ENCODE measurements around the gene ALDOC. TPM values are rescaled to one million over a fixed set of nuclear protein-coding genes. Genes with fewer than 3 reads are reported as not detected.

ALDOC gene
- total and polyA plus RNA-seq, 2 of the 13 experiments (the other 11 are each of a cell fraction or from before 2014, with no cell fraction given), result 15.4 to 60.9 TPM

GRCh38 chr17:28584434-28584833 is 7.7 kb upstream of the ALDOC start:
- Histone ChIP-seq H2AFZ (ENCODE audit: low read length) (no peak overlapping the region), H3K27me3 (ENCODE audit: control insufficient read depth in 1 of 2, insufficient read depth in 2 of 2, low read length in 2 of 2) (no peaks in the 10 kb centered on the region), H3K4me3 (replicated peaks in 1 of 3; ENCODE audit: insufficient read depth in 1 of 3, low read depth in 2 of 3, low read length in 3 of 3) (no peak overlapping the region), H3K9ac (ENCODE audit: insufficient read depth, low read depth, low read length) (no peak overlapping the region), H3K4me1 (ENCODE audit: insufficient read depth, low read length) (no peaks in the 10 kb centered on the region), H3K9me3 (ENCODE audit: low read length) (no peaks in the 10 kb centered on the region), H3K36me3 (replicated peaks in 1 of 2; ENCODE audit: control insufficient read depth in 1 of 2, insufficient read depth in 2 of 2, low read length in 2 of 2) (peaks cover 42 to 76% of the 10 kb centered on the region in 2 experiments), H3K79me2 (ENCODE audit: insufficient read depth, low read length) (no peaks in the 10 kb centered on the region), H4K20me1 (ENCODE audit: insufficient read depth, low read length) (no peaks in the 10 kb centered on the region), H3K4me2 (ENCODE audit: low read depth, low read length) (no peak overlapping the region), H3K27ac (ENCODE audit: extremely low read length, insufficient read depth, low read length) (no peak overlapping the region)
- 88% methylated on average over 1 of the region's 3 CpGs for WGBS (ENCODE audit: low lambda C conversion rate)
- POLR2A ChIA-PET, result no interaction called here
- DNase-seq (ENCODE audit: low spot score) (no peak), ATAC-seq (no peak), FAIRE-seq (no peak)
- in situ Hi-C loops (cut with HindIII; ENCODE audit: extremely low pct_ligation_motif_present, low pct_unique_long_range_greater_than_20kb) (no loop called here), intact Hi-C loops (cut with micrococcal nuclease; ENCODE audit: unreplicated experiment) (no loop called here)
- no peak for TF ChIP-seq SP4 (CRISPR knock-in tag; IDR thresholded peaks at IDR 0.05)
- TF ChIP-seq ZNF225 (CRISPR knock-in tag; IDR thresholded peaks at IDR 0.05), result no peak
- no peak for TF ChIP-seq ZNF574 (CRISPR knock-in tag; IDR thresholded peaks at IDR 0.05)
- no peak for TF ChIP-seq ZNF83 (CRISPR knock-in tag; IDR thresholded peaks at IDR 0.05; ENCODE audit: borderline replicate concordance)
- TF ChIP-seq ZNF260 (CRISPR knock-in tag; IDR thresholded peaks at IDR 0.05; ENCODE audit: borderline replicate concordance, low read depth), result no peak
- BruUV-seq (replicated peaks), result no TSS peak
- CTCF ChIA-PET (ENCODE audit: low intra/inter-chr PET ratio, low total read pairs), result no interaction called here

- intact Hi-C loops (cut with micrococcal nuclease; ENCODE audit: unreplicated experiment) (no loop called here), in situ Hi-C loops (cut with HindIII; ENCODE audit: extremely low pct_ligation_motif_present, low pct_unique_long_range_greater_than_20kb) (no loop called here)
- Histone ChIP-seq H3K27ac (ENCODE audit: extremely low read length, insufficient read depth, low read length) (no peak overlapping the region), H3K36me3 (replicated peaks in 1 of 2; ENCODE audit: control insufficient read depth in 1 of 2, insufficient read depth in 2 of 2, low read length in 2 of 2) (peaks cover 48 to 84% of the 10 kb centered on the region in 2 experiments), H3K4me2 (ENCODE audit: low read depth, low read length) (no peak overlapping the region), H3K79me2 (ENCODE audit: insufficient read depth, low read length) (no peaks in the 10 kb centered on the region), H3K9ac (ENCODE audit: insufficient read depth, low read depth, low read length) (no peak overlapping the region), H3K4me3 (replicated peaks in 1 of 3; ENCODE audit: insufficient read depth in 1 of 3, low read depth in 2 of 3, low read length in 3 of 3) (no peak overlapping the region), H4K20me1 (ENCODE audit: insufficient read depth, low read length) (no peaks in the 10 kb centered on the region), H3K27me3 (ENCODE audit: control insufficient read depth in 1 of 2, insufficient read depth in 2 of 2, low read length in 2 of 2) (no peaks in the 10 kb centered on the region), H3K4me1 (ENCODE audit: insufficient read depth, low read length) (peaks cover 2% of the 10 kb centered on the region), H2AFZ (ENCODE audit: low read length) (no peak overlapping the region), H3K9me3 (ENCODE audit: low read length) (no peaks in the 10 kb centered on the region)
- ATAC-seq (no peak), DNase-seq (ENCODE audit: low spot score) (no peak), FAIRE-seq (no peak)
- 93% methylated on average over 2 of the region's 2 CpGs for WGBS (ENCODE audit: low lambda C conversion rate)
- BruUV-seq (replicated peaks), result no TSS peak
- ChIA-PET POLR2A (no interaction called here), CTCF (ENCODE audit: low intra/inter-chr PET ratio, low total read pairs) (no interaction called here)
- TF ChIP-seq REXO4 (CRISPR knock-in tag; IDR thresholded peaks at IDR 0.05; ENCODE audit: borderline replicate concordance), result no peak
- TF ChIP-seq MAFK (conservative IDR thresholded peaks at IDR 0.05 in 1 of 2, IDR thresholded peaks at IDR 0.05 in 1 of 2; ENCODE audit: low read length in 2 of 2), result peak; percentile 62 to 71; a peak in 3 of 4 replicates
- no peak for TF ChIP-seq ZNF770 (CRISPR knock-in tag; IDR thresholded peaks at IDR 0.05)
- peak; percentile 62 for TF ChIP-seq MAFF (IDR thresholded peaks at IDR 0.05; ENCODE audit: low read depth, low read length)
Observed at GRCh38 chr17:28582513-28582912, 5.8 kb upstream of the ALDOC start.
